ENCODE results near the gene ZSWIM5. TPM values are rescaled to one million over a fixed set of nuclear protein-coding genes. Genes with fewer than 3 reads are reported as not detected.

Gene ZSWIM5
- total and polyA plus RNA-seq, 2 of the 8 experiments (the other 6 are each of a cell fraction or from before 2014, with no cell fraction given) = 2.5 to 3.9 TPM

GRCh38 chr1:45009296-45009865, 197.0 kb downstream of the ZSWIM5 start:
- H3K9ac ChIP-seq (replicated peaks in 1 of 4; ENCODE audit: extremely low read depth in 1 of 4, low read depth in 3 of 4, low read length in 3 of 4) = no peak overlapping the region
- DNase-seq (ENCODE audit: low read depth in 1 of 2, low spot score in 2 of 2) = no peak
- H3K27me3 ChIP-seq (replicated peaks in 1 of 4; ENCODE audit: control insufficient read depth in 3 of 4, extremely low read depth in 1 of 4, insufficient read depth in 3 of 4, low read length in 3 of 4) = no peaks in the 10 kb centered on the region
- 91% methylated on average over 11 of the region's 11 CpGs; no CpG with 5 or more reads in 1 of the 2 experiments for WGBS, 2 experiments (ENCODE audit: extremely low coverage in 1 of 2, insufficient coverage in 1 of 2, insufficient read length in 1 of 2, insufficient replicate concordance in 2 of 2, low coverage in 1 of 2, low lambda C conversion rate in 2 of 2, missing lambda C conversion rate in 1 of 2)
- H3K4me2 ChIP-seq (ENCODE audit: insufficient read depth in 1 of 2, low read depth in 2 of 2, low read length in 2 of 2) = peak overlapping the region; percentile 83 to 97; a peak in 2 of 4 replicates
- H2BK20ac ChIP-seq (ENCODE audit: low read length) = no peak overlapping the region
- H3K4ac ChIP-seq (replicated peaks; ENCODE audit: insufficient read length, low read depth, low read length) = no peak overlapping the region
- H3K18ac ChIP-seq (ENCODE audit: extremely low read depth, low read length) = no peak overlapping the region
- no peak overlapping the region for H3K23ac ChIP-seq (ENCODE audit: insufficient read length)
- no peak overlapping the region for H2BK12ac ChIP-seq (ENCODE audit: low read depth, low read length)
- no peaks in the 10 kb centered on the region; a peak in 1 of 4 replicates for H3K79me2 ChIP-seq (ENCODE audit: control insufficient read depth in 1 of 2, insufficient read depth in 2 of 2, low read length in 2 of 2)
- no peak overlapping the region for H2BK120ac ChIP-seq (replicated peaks; ENCODE audit: low read depth, low read length)
- no peaks in the 10 kb centered on the region for H3K9me3 ChIP-seq (ENCODE audit: insufficient read depth in 2 of 2, low read depth in 1 of 2, low read length in 1 of 2)
- H4K8ac ChIP-seq (ENCODE audit: extremely low read depth, insufficient read depth, low read length) = no peak overlapping the region; the same call in 1 of the 2 replicates
- no peak overlapping the region; a peak in 1 of 8 replicates for H3K4me3 ChIP-seq (ENCODE audit: extremely low read depth in 1 of 4, insufficient read depth in 2 of 4, low read depth in 3 of 4, low read length in 4 of 4)
- H3K4me1 ChIP-seq (replicated peaks in 1 of 4; ENCODE audit: control insufficient read depth in 3 of 4, insufficient read depth in 4 of 4, low read length in 3 of 4) = peaks cover 5 to 10% (median 6%) of the 10 kb centered on the region in 4 experiments; a peak in 6 of 7 replicates
- H2BK5ac ChIP-seq (ENCODE audit: low read depth, low read length) = no peak overlapping the region
- H2AK5ac ChIP-seq (ENCODE audit: low read depth, low read length) = no peak overlapping the region
- H3K23me2 ChIP-seq (ENCODE audit: low read depth, low read length) = peaks cover 10% of the 10 kb centered on the region
- peaks cover 5 to 25% (median 9%) of the 10 kb centered on the region in 4 experiments; a peak in 7 of 8 replicates for H3K36me3 ChIP-seq (ENCODE audit: control insufficient read depth in 2 of 4, insufficient read depth in 4 of 4, low read length in 3 of 4)
- peaks cover 0 to 6% of the 10 kb centered on the region in 2 experiments for H4K20me1 ChIP-seq (replicated peaks in 1 of 2; ENCODE audit: control insufficient read depth in 1 of 2, insufficient read depth in 2 of 2, low read length in 2 of 2)
- no peak overlapping the region for H4K91ac ChIP-seq (replicated peaks; ENCODE audit: insufficient read length, low read length)
- no peak overlapping the region for H3K27ac ChIP-seq (ENCODE audit: low read depth, low read length)
- no peak overlapping the region for H3K14ac ChIP-seq (ENCODE audit: insufficient read length)
- no peak overlapping the region for H2AFZ ChIP-seq (ENCODE audit: low read length)
- H4K5ac ChIP-seq (ENCODE audit: insufficient read length, low read depth, low read length) = no peak overlapping the region
- H3K79me1 ChIP-seq (ENCODE audit: low read depth, low read length) = no peaks in the 10 kb centered on the region
- POLR2A ChIA-PET (ENCODE audit: partially characterized antibody) = interaction anchor here (1.0 to 3.8 kb wide), 6 partner anchors 13 to 331 kb away, joined by 3 to 26 read pairs (median 4); partner anchors contain the start of genes MUTYH and TOE1
- FAIRE-seq = no peak
- H3K56ac ChIP-seq (replicated peaks; ENCODE audit: insufficient read length, low read depth, low read length) = no peak overlapping the region
- CTCF ChIA-PET (ENCODE audit: partially characterized antibody) = interaction anchor here (0.6 to 15.4 kb wide), 7 partner anchors 9 to 483 kb away, joined by 3 to 424 read pairs (median 6); partner anchors contain the start of gene TESK2
- no peak overlapping the region for H2BK15ac ChIP-seq (ENCODE audit: low read length)
- TF ChIP-seq KDM5A (IDR thresholded peaks at IDR 0.05; ENCODE audit: low read length) (no peak), CREB1 (IDR thresholded peaks at IDR 0.05) (no peak), SAP30 (IDR thresholded peaks at IDR 0.05; ENCODE audit: insufficient read depth, insufficient replicate concordance, low read length) (no peak), CTBP2 (IDR thresholded peaks at IDR 0.05; ENCODE audit: borderline replicate concordance, insufficient read depth, insufficient read length, low read length) (no peak), GTF2F1 (IDR thresholded peaks at IDR 0.05; ENCODE audit: borderline replicate concordance, low read depth, low read length) (no peak), POLR2A (IDR thresholded peaks at IDR 0.05; ENCODE audit: control extremely low read depth in 1 of 2, low read depth in 2 of 2, low read length in 2 of 2) (no peak), POLR2AphosphoS5 (IDR thresholded peaks at IDR 0.05; ENCODE audit: low read depth, low read length) (no peak), EZH2 (IDR thresholded peaks at IDR 0.05; ENCODE audit: low read depth, low read length, severe bottlenecking) (no peak), MAFK (IDR thresholded peaks at IDR 0.05; ENCODE audit: low read depth, low read length) (no peak), NANOG (IDR thresholded peaks at IDR 0.05; ENCODE audit: insufficient read depth, low read depth, low read length, poor library complexity, severe bottlenecking) (no peak), SP4 (IDR thresholded peaks at IDR 0.05; ENCODE audit: low read length) (no peak)
